Activated B cell treated with CpG ODN at 0.5 μM for 24 hours (primary cell): ENCODE measurements around the gene KRTAP4-2. TPM values are rescaled to one million over a fixed set of nuclear protein-coding genes. Genes with fewer than 3 reads are reported as not detected.

ENCODE experiments used
- ATAC-seq: fragments of 200-7000 bp; cut with Tn5 transposase; one replicate; pipeline ENCODE4 v1.10.0; 2021; ENCODE audit warnings: low read depth, mild to moderate bottlenecking, moderate library complexity
- CTCF ChIA-PET: fragments of 350-600 bp; sonication (Branson Sonifier 250); formaldehyde crosslinking; loops from one replicate; lab custom pipeline; 2021; ENCODE audit warnings: antibody characterized with exemption; lab: Charles Lee
- POLR2A ChIA-PET: fragments of 350-600 bp; sonication (Branson Sonifier 250); formaldehyde crosslinking; loops from one replicate; lab custom pipeline; 2021; ENCODE audit warnings: antibody characterized with exemption; lab: Charles Lee
- DNase-seq: peaks from one replicate; pipeline ENCODE4 v3.0.0; 2022
- H3K27ac Mint-ChIP-seq: one replicate; pipeline ENCODE4 v1.8.0; 2020; ENCODE audit warnings: mixed read lengths
- H3K27me3 Mint-ChIP-seq: one replicate; pipeline ENCODE4 v1.8.0; 2021; ENCODE audit warnings: mixed read lengths
- H3K36me3 Mint-ChIP-seq: one replicate; pipeline ENCODE4 v1.8.0; 2021; ENCODE audit warnings: low read depth, mixed read lengths
- H3K4me1 Mint-ChIP-seq: one replicate; pipeline ENCODE4 v1.8.0; 2021; ENCODE audit warnings: mixed read lengths
- H3K4me3 Mint-ChIP-seq: one replicate; pipeline ENCODE4 v1.8.0; 2020; ENCODE audit warnings: mild to moderate bottlenecking, mixed read lengths
- H3K9me3 Mint-ChIP-seq: one replicate; pipeline ENCODE4 v1.8.0; 2020; ENCODE audit warnings: mixed read lengths
- CTCF ChIP-seq: fragments of 200-600 bp; IDR thresholded peaks from one replicate; pipeline ENCODE4 v1.8.0; 2022; ENCODE audit warnings: antibody characterized with exemption, mild to moderate bottlenecking
- intact Hi-C: fragments of 100-400 bp; cut with micrococcal nuclease; formaldehyde crosslinking; loops from one replicate; pipeline ENCODE4 v1.15.1; 2024
- total RNA-seq: library from RNA; stranded (reverse); gene quantifications from 2 replicates; pipeline ENCODE4 v1.2.3, GENCODE V29; 2022

The KRTAP4-2 gene
- total RNA-seq, 1 donor from 2014 or later: not detected

- ATAC-seq (peak; percentile 75), DNase-seq (no peak)
- Mint-ChIP-seq H3K27me3 (peaks cover 2% of the 10 kb centered on the region), H3K4me1 (peaks cover 39% of the 10 kb centered on the region), H3K4me3 (no peak overlapping the region), H3K9me3 (no peaks in the 10 kb centered on the region), H3K27ac (peak overlapping the region; percentile 21), H3K36me3 (no peaks in the 10 kb centered on the region)
- ChIA-PET CTCF (interaction anchor here (0.6 kb wide), 1 partner anchor 255 kb away, joined by 3 read pairs; no protein-coding TSS in a partner anchor), POLR2A (no interaction called here)
- intact Hi-C loops: loop anchor here (5.0 kb wide), 1 partner anchor 46 kb away; no protein-coding TSS in a partner anchor
- TF ChIP-seq CTCF: no peak
Measured at GRCh38 chr17:41178341-41178740, 320 bp upstream of the KRTAP4-2 start.

- POLR2A ChIA-PET: interaction anchor here (1.0 to 1.2 kb wide), 2 partner anchors 11 to 513 kb away, joined by 3 to 4 read pairs; no protein-coding TSS in a partner anchor
- peaks cover 41% of the 10 kb centered on the region for H3K4me1 Mint-ChIP-seq
- peak overlapping the region; percentile 24 for H3K4me3 Mint-ChIP-seq
- H3K27me3 Mint-ChIP-seq: peaks cover 8% of the 10 kb centered on the region
- H3K9me3 Mint-ChIP-seq: no peaks in the 10 kb centered on the region
- DNase-seq (no peak), ATAC-seq (peak; percentile 70)
- H3K27ac Mint-ChIP-seq: peak overlapping the region; percentile 47
- TF ChIP-seq CTCF: no peak
- CTCF ChIA-PET: no interaction called here
- intact Hi-C loops: loop anchor here (1.0 to 5.0 kb wide), 2 partner anchors 45 to 131 kb away; no protein-coding TSS in a partner anchor
- no peaks in the 10 kb centered on the region for H3K36me3 Mint-ChIP-seq
Measured at GRCh38 chr17:41176744-41177387, 1.2 kb downstream of the KRTAP4-2 start.

- CTCF ChIA-PET: no interaction called here
- Mint-ChIP-seq H3K27me3 (peaks cover 10% of the 10 kb centered on the region), H3K9me3 (no peaks in the 10 kb centered on the region), H3K27ac (no peak overlapping the region), H3K36me3 (no peaks in the 10 kb centered on the region), H3K4me3 (no peak overlapping the region), H3K4me1 (peaks cover 23% of the 10 kb centered on the region)
- ATAC-seq (no peak), DNase-seq (no peak)
- intact Hi-C loops: no loop called here
- POLR2A ChIA-PET: no interaction called here
- no peak for TF ChIP-seq CTCF
Measured at GRCh38 chr17:41171886-41172285, 6.1 kb downstream of the KRTAP4-2 start.

- Mint-ChIP-seq H3K9me3 (no peaks in the 10 kb centered on the region), H3K4me3 (no peak within 1 kb of the TSS), H3K36me3 (no peaks in the 10 kb centered on the region), H3K27me3 (peaks cover 8% of the 10 kb centered on the region), H3K27ac (no peak within 1 kb of the TSS), H3K4me1 (no peaks in the 10 kb centered on the region)
- DNase-seq: no peak
- no peak for ATAC-seq
- ChIA-PET POLR2A (no interaction called here), CTCF (no interaction called here)
- no peak for TF ChIP-seq CTCF
- intact Hi-C loops: no loop called here
Measured at GRCh38 chr17:41168121-41168520, 9.9 kb downstream of the KRTAP4-2 start, which contains the start of gene KRTAP4-3. Gene KRTAP4-3, minus strand, starts transcription at chr17:41168221. Its CDS starts 49 bp downstream, at chr17:41168172.

GRCh38 chr17:41167561-41167960 lies 10.5 kb downstream of the KRTAP4-2 start:
- ATAC-seq (no peak), DNase-seq (no peak)
- Mint-ChIP-seq H3K4me1 (no peaks in the 10 kb centered on the region), H3K27me3 (peaks cover 4% of the 10 kb centered on the region), H3K9me3 (no peaks in the 10 kb centered on the region), H3K4me3 (no peak overlapping the region), H3K27ac (no peak overlapping the region), H3K36me3 (no peaks in the 10 kb centered on the region)
- CTCF ChIA-PET: no interaction called here
- POLR2A ChIA-PET: no interaction called here
- TF ChIP-seq CTCF: no peak
- intact Hi-C loops: no loop called here
